WTC11 (cell line): ENCODE measurements around the gene ZNF423. TPM values are rescaled to one million over a fixed set of nuclear protein-coding genes. Genes with fewer than 3 reads are reported as not detected.
"Not testable (repeated sequence)": the region's sequence is repeated elsewhere in the genome, so short reads cannot be mapped to it uniquely, and the experiment has no call there.

Experiments used
- ATAC-seq: fragments of 200-7000 bp; cut with Tn5 transposase; 2 replicates; pipeline ENCODE4 v1.10.0; 2021; ENCODE audit warnings: mild to moderate bottlenecking, moderate library complexity
- CTCF ChIA-PET: fragments of 300-600 bp; sonication (Branson Sonifier 250); formaldehyde crosslinking; loops from one replicate; lab custom pipeline; 2021; ENCODE audit warnings: antibody characterized with exemption; lab: Charles Lee
- POLR2A ChIA-PET: fragments of 350-600 bp; sonication (Branson Sonifier 250); formaldehyde crosslinking; loops from one replicate; lab custom pipeline; 2021; ENCODE audit warnings: antibody characterized with exemption; lab: Charles Lee
- DNase-seq: peaks from one replicate; pipeline ENCODE4 v3.0.0; 2021; ENCODE audit warnings: low spot score
- H3K27ac Mint-ChIP-seq: 2 replicates; pipeline ENCODE4 v1.8.0; 2021; ENCODE audit warnings: mixed read lengths
- H3K27me3 Mint-ChIP-seq: 2 replicates; pipeline ENCODE4 v1.8.0; 2021; ENCODE audit warnings: low read depth, mild to moderate bottlenecking, moderate library complexity, mixed read lengths
- H3K36me3 Mint-ChIP-seq: 2 replicates; pipeline ENCODE4 v1.8.0; 2021; ENCODE audit warnings: mixed read lengths
- H3K4me1 Mint-ChIP-seq: 2 replicates; pipeline ENCODE4 v1.8.0; 2022; ENCODE audit warnings: mixed read lengths
- H3K4me3 Mint-ChIP-seq: 2 replicates; pipeline ENCODE4 v1.8.0; 2021; ENCODE audit warnings: mild to moderate bottlenecking, moderate library complexity, mixed read lengths
- H3K9me3 Mint-ChIP-seq: 2 replicates; pipeline ENCODE4 v1.8.0; 2021; ENCODE audit warnings: mixed read lengths
- CREB1 ChIP-seq: sonication (generic); formaldehyde crosslinking; IDR thresholded peaks from 2 replicates; pipeline ENCODE4 v1.8.0; 2023; ENCODE audit warnings: mild to moderate bottlenecking, missing genetic modification reagents
- ESRRA ChIP-seq: sonication (generic); formaldehyde crosslinking; IDR thresholded peaks from 2 replicates; pipeline ENCODE4 v1.8.1; 2022; ENCODE audit warnings: mild to moderate bottlenecking, missing genetic modification reagents, borderline replicate concordance
- JAZF1 ChIP-seq: fragments of 250-450 bp; sonication (Bioruptor Pico); IDR thresholded peaks from 2 replicates; pipeline ENCODE4 v1.9.0; 2021; ENCODE audit warnings: moderate library complexity, mild to moderate bottlenecking, inconsistent platforms
- JUN ChIP-seq: sonication (generic); formaldehyde crosslinking; IDR thresholded peaks from 2 replicates; pipeline ENCODE4 v1.8.0; 2023; ENCODE audit warnings: mild to moderate bottlenecking, missing genetic modification reagents
- KAT7 ChIP-seq: sonication (generic); formaldehyde crosslinking; IDR thresholded peaks from 2 replicates; pipeline ENCODE4 v1.8.1; 2023; ENCODE audit warnings: missing genetic modification reagents, mild to moderate bottlenecking, borderline replicate concordance
- NFYB ChIP-seq: sonication (generic); formaldehyde crosslinking; conservative IDR thresholded peaks from 2 replicates; pipeline ENCODE4 v1.8.0; 2022; ENCODE audit warnings: low read depth, missing genetic modification reagents
- SMAD4 ChIP-seq: sonication (generic); formaldehyde crosslinking; IDR thresholded peaks from 2 replicates; pipeline ENCODE4 v1.8.0; 2022; ENCODE audit warnings: mild to moderate bottlenecking, missing genetic modification reagents
- TCF7 ChIP-seq: sonication (generic); formaldehyde crosslinking; IDR thresholded peaks from 2 replicates; pipeline ENCODE4 v1.8.0; 2022; ENCODE audit warnings: mild to moderate bottlenecking, low read depth, missing genetic modification reagents, moderate library complexity
- ZNF232 ChIP-seq: sonication (generic); formaldehyde crosslinking; IDR thresholded peaks from 2 replicates; pipeline ENCODE4 v1.8.0; 2022; ENCODE audit warnings: mild to moderate bottlenecking, missing genetic modification reagents
- ZNF281 ChIP-seq: sonication (generic); formaldehyde crosslinking; IDR thresholded peaks from 2 replicates; pipeline ENCODE4 v1.8.0; 2023; ENCODE audit warnings: mild to moderate bottlenecking, missing genetic modification reagents
- ZNF396 ChIP-seq: fragments of 250-450 bp; sonication (Bioruptor Pico); IDR thresholded peaks from 2 replicates; pipeline ENCODE4 v1.8.0; 2021; ENCODE audit warnings: mild to moderate bottlenecking, moderate library complexity, borderline replicate concordance
- ZNF423 ChIP-seq: fragments of 250-450 bp; sonication (Bioruptor Pico); IDR thresholded peaks from 2 replicates; pipeline ENCODE4 v2.1.2; 2022; ENCODE audit warnings: mild to moderate bottlenecking, moderate library complexity
- total RNA-seq: library from RNA; stranded (reverse); gene quantifications from 3 replicates; pipeline ENCODE4 v1.2.3, GENCODE V29; 2021
- TF ChIP-seq, protein P1 (sequence below): fragments of 250-450 bp; sonication (Bioruptor Pico); IDR thresholded peaks from 2 replicates; pipeline ENCODE4 v1.9.0; 2021; ENCODE audit warnings: mild to moderate bottlenecking
- TF ChIP-seq, protein P2 (sequence below): sonication (generic); formaldehyde crosslinking; IDR thresholded peaks from 2 replicates; pipeline ENCODE4 v1.8.1; 2022; ENCODE audit warnings: mild to moderate bottlenecking, missing genetic modification reagents, moderate library complexity, borderline replicate concordance
- TF ChIP-seq, protein P3 (sequence below): sonication (generic); formaldehyde crosslinking; IDR thresholded peaks from 2 replicates; pipeline ENCODE4 v1.8.1; 2023; ENCODE audit warnings: mild to moderate bottlenecking, missing genetic modification reagents, moderate library complexity
- TF ChIP-seq, protein P4 (sequence below): sonication (generic); formaldehyde crosslinking; IDR thresholded peaks from 2 replicates; pipeline ENCODE4 v1.8.0; 2022; ENCODE audit warnings: mild to moderate bottlenecking, missing genetic modification reagents
- TF ChIP-seq, protein P5 (sequence below): sonication (generic); formaldehyde crosslinking; IDR thresholded peaks from 2 replicates; pipeline ENCODE4 v1.8.1; 2022; ENCODE audit warnings: missing genetic modification reagents, borderline replicate concordance

Gene ZNF423
- total RNA-seq, 1 experiment from 2014 or later, result 38.8 TPM

DNA sequence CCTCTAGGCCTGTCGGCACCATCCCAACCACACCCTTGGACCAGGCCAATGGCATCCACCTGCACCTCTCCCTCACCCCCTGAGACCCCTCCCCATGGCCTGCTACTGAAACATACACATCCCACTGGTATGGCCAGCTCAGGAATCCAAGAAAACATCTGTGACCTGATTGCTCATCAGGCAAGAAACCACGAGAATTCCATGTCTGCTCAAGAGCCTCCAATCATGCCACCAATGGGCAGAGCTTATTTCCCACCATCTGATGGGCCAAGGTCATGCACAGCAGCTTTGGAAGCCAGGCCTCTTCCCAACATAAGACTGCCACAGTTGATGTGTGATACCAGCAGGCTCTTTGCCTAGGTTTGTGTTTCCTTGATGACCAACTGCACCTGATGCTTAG lies 292.2 kb downstream of the ZNF423 start:
- CTCF ChIA-PET, result interaction anchor here (0.5 to 1.5 kb wide), 2 partner anchors 29 to 162 kb away, joined by 3 to 6 read pairs; no protein-coding TSS in a partner anchor
- H3K27me3 Mint-ChIP-seq, result no peaks in the 10 kb centered on the region
- DNase-seq, result no peak
- no peaks in the 10 kb centered on the region for H3K36me3 Mint-ChIP-seq
- TF ChIP-seq ESRRA, result no peak
- no peak overlapping the region for H3K27ac Mint-ChIP-seq
- POLR2A ChIA-PET, result no interaction called here
- peaks cover 11% of the 10 kb centered on the region for H3K9me3 Mint-ChIP-seq
- no peak for ATAC-seq
- H3K4me3 Mint-ChIP-seq, result no peak overlapping the region
- peaks cover 18% of the 10 kb centered on the region for H3K4me1 Mint-ChIP-seq

GRCh38 chr16:49562894-49563293 lies 293.0 kb downstream of the ZNF423 start:
- H3K9me3 Mint-ChIP-seq, DNase-seq, H3K27ac Mint-ChIP-seq, H3K4me3 Mint-ChIP-seq, POLR2A ChIA-PET, H3K27me3 Mint-ChIP-seq, ATAC-seq, H3K36me3 Mint-ChIP-seq: not testable (repeated sequence)
- H3K4me1 Mint-ChIP-seq, result peaks cover 18% of the 10 kb centered on the region
- CTCF ChIA-PET, result interaction anchor here (1.5 kb wide), 1 partner anchor 30 kb away, joined by 6 read pairs; no protein-coding TSS in a partner anchor

GRCh38 chr16:49562228-49562627 lies 293.7 kb downstream of the ZNF423 start:
- DNase-seq (no peak), ATAC-seq (no peak)
- no peak overlapping the region for H3K27ac Mint-ChIP-seq
- no peaks in the 10 kb centered on the region for H3K36me3 Mint-ChIP-seq
- ChIA-PET POLR2A (no interaction called here), CTCF (interaction anchor here (1.5 kb wide), 1 partner anchor 30 kb away, joined by 6 read pairs; no protein-coding TSS in a partner anchor)
- H3K27me3 Mint-ChIP-seq, result no peaks in the 10 kb centered on the region
- peaks cover 18% of the 10 kb centered on the region for H3K4me1 Mint-ChIP-seq
- TF ChIP-seq ZNF396 (CRISPR knock-in tag) (no peak), ZNF232 (CRISPR knock-in tag) (no peak), ESRRA (no peak), SMAD4 (CRISPR knock-in tag) (no peak), KAT7 (CRISPR knock-in tag) (no peak), JAZF1 (no peak)
- TF ChIP-seq, protein P1, sequence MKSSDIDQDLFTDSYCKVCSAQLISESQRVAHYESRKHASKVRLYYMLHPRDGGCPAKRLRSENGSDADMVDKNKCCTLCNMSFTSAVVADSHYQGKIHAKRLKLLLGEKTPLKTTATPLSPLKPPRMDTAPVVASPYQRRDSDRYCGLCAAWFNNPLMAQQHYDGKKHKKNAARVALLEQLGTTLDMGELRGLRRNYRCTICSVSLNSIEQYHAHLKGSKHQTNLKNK, result no peak
- TF ChIP-seq, protein P2, sequence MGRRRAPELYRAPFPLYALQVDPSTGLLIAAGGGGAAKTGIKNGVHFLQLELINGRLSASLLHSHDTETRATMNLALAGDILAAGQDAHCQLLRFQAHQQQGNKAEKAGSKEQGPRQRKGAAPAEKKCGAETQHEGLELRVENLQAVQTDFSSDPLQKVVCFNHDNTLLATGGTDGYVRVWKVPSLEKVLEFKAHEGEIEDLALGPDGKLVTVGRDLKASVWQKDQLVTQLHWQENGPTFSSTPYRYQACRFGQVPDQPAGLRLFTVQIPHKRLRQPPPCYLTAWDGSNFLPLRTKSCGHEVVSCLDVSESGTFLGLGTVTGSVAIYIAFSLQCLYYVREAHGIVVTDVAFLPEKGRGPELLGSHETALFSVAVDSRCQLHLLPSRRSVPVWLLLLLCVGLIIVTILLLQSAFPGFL, result no peak
- TF ChIP-seq, protein P3, sequence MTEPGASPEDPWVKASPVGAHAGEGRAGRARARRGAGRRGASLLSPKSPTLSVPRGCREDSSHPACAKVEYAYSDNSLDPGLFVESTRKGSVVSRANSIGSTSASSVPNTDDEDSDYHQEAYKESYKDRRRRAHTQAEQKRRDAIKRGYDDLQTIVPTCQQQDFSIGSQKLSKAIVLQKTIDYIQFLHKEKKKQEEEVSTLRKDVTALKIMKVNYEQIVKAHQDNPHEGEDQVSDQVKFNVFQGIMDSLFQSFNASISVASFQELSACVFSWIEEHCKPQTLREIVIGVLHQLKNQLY (CRISPR knock-in tag), result no peak
- TF ChIP-seq, protein P4, sequence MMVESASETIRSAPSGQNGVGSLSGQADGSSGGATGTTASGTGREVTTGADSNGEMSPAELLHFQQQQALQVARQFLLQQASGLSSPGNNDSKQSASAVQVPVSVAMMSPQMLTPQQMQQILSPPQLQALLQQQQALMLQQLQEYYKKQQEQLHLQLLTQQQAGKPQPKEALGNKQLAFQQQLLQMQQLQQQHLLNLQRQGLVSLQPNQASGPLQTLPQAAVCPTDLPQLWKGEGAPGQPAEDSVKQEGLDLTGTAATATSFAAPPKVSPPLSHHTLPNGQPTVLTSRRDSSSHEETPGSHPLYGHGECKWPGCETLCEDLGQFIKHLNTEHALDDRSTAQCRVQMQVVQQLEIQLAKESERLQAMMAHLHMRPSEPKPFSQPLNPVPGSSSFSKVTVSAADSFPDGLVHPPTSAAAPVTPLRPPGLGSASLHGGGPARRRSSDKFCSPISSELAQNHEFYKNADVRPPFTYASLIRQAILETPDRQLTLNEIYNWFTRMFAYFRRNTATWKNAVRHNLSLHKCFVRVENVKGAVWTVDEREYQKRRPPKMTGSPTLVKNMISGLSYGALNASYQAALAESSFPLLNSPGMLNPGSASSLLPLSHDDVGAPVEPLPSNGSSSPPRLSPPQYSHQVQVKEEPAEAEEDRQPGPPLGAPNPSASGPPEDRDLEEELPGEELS, result no peak
- TF ChIP-seq, all 79 proteins: peak for 0
- Mint-ChIP-seq H3K9me3 (peaks cover 7% of the 10 kb centered on the region; the same call in 1 of the 2 replicates), H3K4me3 (no peak overlapping the region)

DNA sequence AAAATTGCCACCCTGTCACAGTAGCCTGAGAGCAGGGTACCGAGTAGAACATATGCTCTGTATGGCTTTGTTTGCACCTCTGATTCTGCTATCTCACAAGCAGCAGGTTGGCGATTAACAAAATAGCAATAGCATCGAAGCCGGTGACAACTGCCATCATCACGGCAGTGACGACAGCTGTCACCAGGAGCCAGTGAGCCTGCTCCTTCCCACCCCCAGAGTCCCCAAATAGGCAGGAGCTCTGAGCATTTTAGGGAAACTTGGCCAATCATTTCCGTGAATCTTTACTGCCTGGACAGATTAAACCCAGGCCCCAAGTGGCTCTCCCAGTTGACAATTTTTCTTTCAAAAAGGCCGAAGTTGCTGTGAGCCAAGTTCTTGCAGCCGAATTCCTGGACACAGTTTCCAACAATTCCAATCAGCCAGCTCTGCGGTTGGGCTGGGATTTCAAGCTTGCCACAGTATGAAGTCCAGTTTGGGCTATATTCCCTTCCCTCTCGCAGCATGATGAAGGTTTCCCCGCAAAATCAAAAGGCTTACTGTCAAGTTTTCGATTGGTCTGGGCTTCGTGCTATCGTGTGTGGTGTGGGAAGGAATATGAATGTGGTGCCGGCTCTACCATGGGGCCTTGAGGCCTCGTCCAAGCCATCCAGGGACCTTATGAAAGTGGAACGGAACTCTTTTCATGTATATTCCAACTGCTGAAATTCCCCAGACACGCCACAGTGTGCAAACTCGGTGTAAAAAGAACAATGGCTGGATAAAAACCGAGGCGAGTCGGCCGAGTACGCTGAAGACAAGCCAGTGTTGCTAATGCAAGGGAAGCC lies 295.7 kb downstream of the ZNF423 start:
- CTCF ChIA-PET, result no interaction called here
- DNase-seq (no peak), ATAC-seq (no peak)
- peaks cover 7% of the 10 kb centered on the region; the same call in 1 of the 2 replicates for H3K9me3 Mint-ChIP-seq
- no peaks in the 10 kb centered on the region for H3K27me3 Mint-ChIP-seq
- H3K4me3 Mint-ChIP-seq, result no peak overlapping the region
- H3K27ac Mint-ChIP-seq, result no peak overlapping the region
- H3K4me1 Mint-ChIP-seq, result peaks cover 9% of the 10 kb centered on the region
- POLR2A ChIA-PET, result no interaction called here
- no peaks in the 10 kb centered on the region for H3K36me3 Mint-ChIP-seq
- no peak for TF ChIP-seq NFYB (CRISPR knock-in tag)
- TF ChIP-seq, protein P3 (CRISPR knock-in tag), result no peak
- TF ChIP-seq TCF7 (CRISPR knock-in tag), result no peak
- TF ChIP-seq, protein P5, sequence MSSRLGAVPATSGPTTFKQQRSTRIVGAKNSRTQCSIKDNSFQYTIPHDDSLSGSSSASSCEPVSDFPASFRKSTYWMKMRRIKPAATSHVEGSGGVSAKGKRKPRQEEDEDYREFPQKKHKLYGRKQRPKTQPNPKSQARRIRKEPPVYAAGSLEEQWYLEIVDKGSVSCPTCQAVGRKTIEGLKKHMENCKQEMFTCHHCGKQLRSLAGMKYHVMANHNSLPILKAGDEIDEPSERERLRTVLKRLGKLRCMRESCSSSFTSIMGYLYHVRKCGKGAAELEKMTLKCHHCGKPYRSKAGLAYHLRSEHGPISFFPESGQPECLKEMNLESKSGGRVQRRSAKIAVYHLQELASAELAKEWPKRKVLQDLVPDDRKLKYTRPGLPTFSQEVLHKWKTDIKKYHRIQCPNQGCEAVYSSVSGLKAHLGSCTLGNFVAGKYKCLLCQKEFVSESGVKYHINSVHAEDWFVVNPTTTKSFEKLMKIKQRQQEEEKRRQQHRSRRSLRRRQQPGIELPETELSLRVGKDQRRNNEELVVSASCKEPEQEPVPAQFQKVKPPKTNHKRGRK (CRISPR knock-in tag), result no peak
- TF ChIP-seq CREB1, result no peak
- TF ChIP-seq, protein P1, result no peak
- no peak for TF ChIP-seq JUN (CRISPR knock-in tag)
- no peak for TF ChIP-seq ZNF423 (CRISPR knock-in tag)
- no peak for TF ChIP-seq ZNF281 (CRISPR knock-in tag)
